ENCODE data around the gene RNFT2.

Gene RNFT2

GRCh38 chr12:116833474-116833873 lies 95.4 kb downstream of the RNFT2 start:
- DNase-seq (ENCODE audit: low read depth in 1 of 2, low spot score in 1 of 2): no peak

GRCh38 chr12:116835484-116835883 lies 97.4 kb downstream of the RNFT2 start:
- DNase-seq (ENCODE audit: low read depth in 1 of 2, low spot score in 1 of 2): no peak

GRCh38 chr12:116837097-116837496 lies 99.0 kb downstream of the RNFT2 start:
- DNase-seq (ENCODE audit: low read depth in 1 of 2, low spot score in 1 of 2): no peak

- no peak for DNase-seq (ENCODE audit: low read depth in 1 of 2, low spot score in 1 of 2)
Observed at GRCh38 chr12:116838365-116838764, 100.2 kb downstream of the RNFT2 start.

DNA sequence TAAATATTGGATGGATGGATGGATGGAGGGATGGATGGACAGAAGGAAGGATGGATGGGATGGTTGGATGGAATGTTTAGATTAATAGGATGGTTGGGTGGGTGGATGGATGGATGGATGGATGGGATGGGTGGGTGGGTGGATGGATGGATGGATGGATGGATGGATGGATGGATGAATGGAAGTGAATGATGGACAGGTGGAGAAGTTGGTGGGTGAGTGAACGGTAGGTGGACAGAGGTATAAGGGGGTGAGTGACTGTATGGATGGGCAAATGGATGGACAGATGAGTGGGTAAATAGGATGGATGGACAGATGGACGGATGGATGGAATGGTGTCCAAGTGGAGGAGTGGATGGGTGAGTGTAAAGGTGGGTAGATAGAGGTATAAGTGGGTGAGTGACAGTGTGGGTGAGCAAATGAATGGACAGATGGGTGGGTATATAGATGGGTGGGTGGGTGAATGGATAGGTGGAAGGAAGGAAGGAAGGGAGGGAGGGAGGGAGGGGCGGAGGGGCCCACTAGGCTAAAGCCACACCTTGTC lies 101.2 kb downstream of the RNFT2 start:
- DNase-seq (ENCODE audit: low read depth in 1 of 2, low spot score in 1 of 2): no peak

DNA sequence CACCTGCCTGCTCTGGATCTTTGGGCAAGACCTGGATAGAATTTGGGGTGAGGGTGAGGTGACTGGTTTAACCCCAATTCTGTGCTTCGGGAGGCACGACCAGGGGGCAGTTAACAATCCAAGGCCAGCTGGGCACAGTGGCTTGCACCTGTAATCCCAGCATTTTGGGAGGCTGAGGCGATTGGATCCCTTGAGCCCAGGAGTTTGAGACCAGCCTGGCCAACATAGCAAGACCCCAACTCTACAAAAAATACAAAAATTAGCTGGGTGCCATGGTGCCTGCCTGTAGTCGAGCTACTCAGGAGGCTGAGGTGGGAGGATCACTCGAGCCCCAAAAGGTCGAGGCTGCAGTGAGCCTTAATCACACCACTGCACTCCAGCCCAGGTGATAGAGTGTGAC lies 105.0 kb downstream of the RNFT2 start:
- DNase-seq (ENCODE audit: low read depth in 1 of 2, low spot score in 1 of 2): no peak

GRCh38 chr12:116849216-116849615 lies 111.1 kb downstream of the RNFT2 start:
- no peak for DNase-seq (ENCODE audit: low read depth in 1 of 2, low spot score in 1 of 2)

GRCh38 chr12:116852303-116852702 lies 114.2 kb downstream of the RNFT2 start:
- no peak for DNase-seq (ENCODE audit: low read depth in 1 of 2, low spot score in 1 of 2)

- no peak for DNase-seq (ENCODE audit: low read depth in 1 of 2, low spot score in 1 of 2)
Observed at GRCh38 chr12:116853507-116853906, 115.4 kb downstream of the RNFT2 start.

GRCh38 chr12:116855744-116856470 lies 117.8 kb downstream of the RNFT2 start:
- no peak for DNase-seq (ENCODE audit: low read depth in 1 of 2, low spot score in 1 of 2)

DNA sequence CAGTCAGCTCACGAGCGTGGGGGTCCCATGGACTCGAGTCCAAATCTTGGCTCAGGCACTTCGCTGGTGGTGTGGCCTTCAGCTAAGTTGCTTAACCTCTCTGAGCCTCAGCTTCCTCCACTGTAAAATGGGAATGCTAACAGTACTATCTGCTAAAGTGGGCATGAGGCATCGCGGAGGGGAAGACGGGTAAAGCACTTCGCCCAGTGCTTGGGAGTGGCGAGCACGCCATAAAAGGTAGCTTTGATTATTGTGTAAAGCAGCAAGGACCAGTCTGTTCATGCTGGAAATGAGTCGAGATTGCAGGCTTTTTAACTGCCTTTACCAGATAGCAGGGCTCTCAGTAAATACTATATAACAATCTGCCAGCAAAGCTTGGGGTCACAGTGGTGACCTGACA lies 118.6 kb downstream of the RNFT2 start:
- no peak for DNase-seq (ENCODE audit: low read depth in 1 of 2, low spot score in 1 of 2)

- DNase-seq (ENCODE audit: low read depth in 1 of 2, low spot score in 1 of 2): no peak
Observed at GRCh38 chr12:116859079-116859478, 121.0 kb downstream of the RNFT2 start.

- no peak for DNase-seq (ENCODE audit: low read depth in 1 of 2, low spot score in 1 of 2)
Observed at GRCh38 chr12:116860263-116860662, 122.1 kb downstream of the RNFT2 start.

DNA sequence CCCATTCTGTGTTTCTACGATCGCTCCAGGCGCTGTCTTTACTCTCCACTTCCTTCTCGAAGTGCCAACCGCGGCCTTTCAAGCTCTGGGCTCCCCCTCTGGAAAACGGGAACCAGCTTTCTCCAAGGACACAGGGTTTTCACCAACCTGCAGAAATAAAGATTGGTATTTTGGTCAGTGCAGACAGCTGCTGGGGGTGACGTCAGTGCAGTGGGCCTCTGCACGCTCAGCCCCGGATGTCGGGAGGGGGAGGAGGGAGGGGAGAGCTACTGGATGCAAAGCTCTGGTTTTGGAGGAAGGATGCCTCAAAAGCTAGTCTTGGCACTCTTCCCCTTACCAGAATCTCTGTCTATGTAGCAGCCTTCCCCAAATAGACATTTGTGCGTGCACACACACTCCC lies 123.2 kb downstream of the RNFT2 start:
- no peak for DNase-seq (ENCODE audit: low read depth in 1 of 2, low spot score in 1 of 2)

DNA sequence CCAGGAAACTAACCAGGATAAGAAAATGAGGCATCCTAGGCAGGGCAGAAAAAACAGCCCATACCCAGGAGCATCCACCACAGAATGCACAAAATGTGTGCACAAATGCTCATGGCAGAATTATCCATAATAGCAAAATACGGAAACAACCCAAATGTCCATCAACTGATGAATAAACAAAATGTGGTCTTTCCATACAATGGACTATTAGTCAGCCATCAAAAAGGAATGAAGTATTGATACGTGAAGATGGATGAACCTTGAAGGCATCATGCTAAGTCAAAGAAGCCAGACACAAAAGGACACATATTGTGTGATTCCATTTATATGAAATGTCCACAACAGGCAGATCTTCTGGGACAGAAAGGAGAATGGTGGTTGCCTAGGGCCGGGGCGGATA lies 124.1 kb downstream of the RNFT2 start:
- no peak for DNase-seq (ENCODE audit: low read depth in 1 of 2, low spot score in 1 of 2)

DNA sequence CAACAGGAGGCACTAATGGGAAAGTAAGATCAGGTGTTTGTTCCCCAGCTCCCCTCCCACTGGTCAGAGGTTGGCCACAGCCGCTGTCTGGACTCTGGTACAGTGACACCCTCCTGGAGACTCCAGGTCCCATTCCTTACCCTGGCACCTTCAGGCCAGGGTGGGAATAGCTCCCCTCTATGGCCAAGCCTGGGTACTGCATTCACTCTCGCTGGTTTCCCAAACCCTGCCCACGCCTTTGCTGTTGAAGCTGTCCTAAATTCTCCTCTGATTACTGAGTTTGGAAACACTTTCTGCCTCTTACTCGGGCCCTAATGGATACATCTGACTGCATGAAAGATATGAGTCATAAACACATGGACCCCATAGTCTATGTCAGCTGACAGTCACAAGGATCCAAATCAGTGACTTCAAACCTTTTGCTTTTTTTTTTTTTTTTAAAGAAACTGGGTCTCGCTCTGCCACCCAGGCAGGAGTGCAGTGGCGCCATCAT lies 125.2 kb downstream of the RNFT2 start:
- DNase-seq (ENCODE audit: low read depth in 1 of 2, low spot score in 1 of 2): no peak

- DNase-seq (ENCODE audit: low read depth in 1 of 2, low spot score in 1 of 2): no peak
Observed at GRCh38 chr12:116864371-116865160, 126.5 kb downstream of the RNFT2 start.

DNA sequence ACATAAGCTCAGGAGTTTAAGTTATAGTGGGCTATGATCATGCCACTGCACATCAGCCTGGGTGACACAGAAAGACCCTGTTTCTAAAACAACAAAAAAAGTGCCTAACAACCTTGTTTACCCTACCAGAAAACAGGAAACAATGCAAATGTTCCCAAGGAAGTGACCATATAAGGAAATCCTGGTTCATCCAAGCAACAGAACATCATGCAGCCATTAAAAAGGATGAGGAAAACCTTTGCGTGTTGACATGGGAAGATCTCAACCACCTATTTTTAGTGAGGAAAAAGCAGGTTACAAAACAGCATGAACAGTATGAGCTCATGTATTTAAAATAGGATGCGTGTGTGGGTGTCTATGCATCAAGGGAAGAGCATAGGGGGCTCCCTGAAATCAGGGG lies 129.4 kb downstream of the RNFT2 start:
- DNase-seq (ENCODE audit: low read depth in 1 of 2, low spot score in 1 of 2): no peak

GRCh38 chr12:116870306-116870705 lies 132.2 kb downstream of the RNFT2 start:
- no peak for DNase-seq (ENCODE audit: low read depth in 1 of 2, low spot score in 1 of 2)

DNA sequence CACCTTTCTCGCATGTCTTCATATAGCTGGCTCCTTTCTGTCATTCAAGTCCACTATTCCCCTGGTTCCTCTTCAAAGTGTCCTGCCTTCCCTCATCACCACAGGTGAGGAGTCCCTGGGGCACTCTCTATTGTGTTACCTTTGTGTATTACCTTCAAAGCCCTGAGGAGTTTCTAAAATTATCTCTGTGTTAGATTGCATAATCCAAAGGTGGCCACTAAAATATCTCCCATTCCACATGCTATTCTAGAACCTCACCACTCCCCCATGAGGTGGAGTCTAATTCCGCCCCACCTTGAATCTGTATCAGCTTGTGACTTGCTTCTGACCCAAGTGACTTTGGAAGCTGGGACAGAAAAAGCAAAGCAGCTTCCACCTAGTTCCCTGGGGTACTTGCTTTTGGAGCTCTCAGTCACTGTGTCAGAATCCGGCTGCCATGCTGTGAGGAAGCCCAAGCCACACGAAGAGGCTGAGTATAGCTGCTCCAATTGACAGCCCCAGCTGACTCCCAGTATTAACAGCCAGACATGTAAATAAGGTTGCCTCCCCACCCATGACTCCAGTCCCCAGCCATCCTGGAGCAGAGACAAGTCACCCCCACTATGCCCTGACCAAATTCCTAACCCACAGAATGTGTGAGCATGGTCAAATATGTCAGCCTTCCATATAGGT lies 136.3 kb downstream of the RNFT2 start:
- DNase-seq (ENCODE audit: low read depth in 1 of 2, low spot score in 1 of 2): no peak

GRCh38 chr12:116876151-116876869 lies 138.2 kb downstream of the RNFT2 start:
- DNase-seq (ENCODE audit: low read depth in 1 of 2, low spot score in 1 of 2): no peak
